NB4 (cell line): ENCODE measurements around the gene STARD3.

ENCODE experiments used
- DNase-seq: peaks from one replicate; pipeline ENCODE4 v3.0.0; 2010; ENCODE audit warnings: low read depth
- H3K4me3 ChIP-seq: one replicate; pipeline ENCODE4 v1.5.1; 2011; ENCODE audit warnings: mild to moderate bottlenecking, low read depth, low read length, moderate library complexity
- CTCF ChIP-seq: IDR thresholded peaks from one replicate; pipeline ENCODE4 v1.5.1; 2012; ENCODE audit warnings: low read depth, low read length
- MAX ChIP-seq: IDR thresholded peaks from 2 replicates; pipeline ENCODE4 v1.6.1; 2011; ENCODE audit warnings: low read depth, low read length
- MYC ChIP-seq: IDR thresholded peaks from 2 replicates; pipeline ENCODE4 v1.6.1; 2011; ENCODE audit warnings: low read depth, low read length
- POLR2A ChIP-seq: IDR thresholded peaks from 2 replicates; pipeline ENCODE4 v1.6.1; 2011; ENCODE audit warnings: mild to moderate bottlenecking; ENCODE audit not compliant: insufficient read length; ENCODE audit errors: extremely low read depth

The STARD3 gene

GRCh38 chr17:39701012-39701783, 64.3 kb downstream of the STARD3 start:
- no peak overlapping the region for H3K4me3 ChIP-seq
- no peak for DNase-seq

GRCh38 chr17:39701784-39702422, 65.0 kb downstream of the STARD3 start:
- TF ChIP-seq MAX (no peak), POLR2A (no peak), CTCF (no peak), MYC (no peak)
- DNase-seq = no peak
- no peak overlapping the region for H3K4me3 ChIP-seq

More at GRCh38 chr17:39701012-39701783, 64.3 kb downstream of the STARD3 start:
- TF ChIP-seq POLR2A (no peak), MYC (no peak), CTCF (no peak), MAX (no peak)

- H3K4me3 ChIP-seq = no peak overlapping the region
- no peak for DNase-seq
- TF ChIP-seq POLR2A = no peak
- TF ChIP-seq MYC = no peak
- TF ChIP-seq MAX = no peak
- TF ChIP-seq CTCF = no peak
Measured at GRCh38 chr17:39702901-39703893, 66.3 kb downstream of the STARD3 start.

- TF ChIP-seq CTCF (no peak), MAX (no peak), POLR2A (no peak), MYC (no peak)
- no peak for DNase-seq
- no peak overlapping the region for H3K4me3 ChIP-seq
Measured at GRCh38 chr17:39703913-39704312, 67.0 kb downstream of the STARD3 start.

- no peak overlapping the region for H3K4me3 ChIP-seq
- DNase-seq = no peak
- no peak for TF ChIP-seq CTCF
- no peak for TF ChIP-seq MAX
- no peak for TF ChIP-seq POLR2A
- TF ChIP-seq MYC = no peak
Measured at GRCh38 chr17:39704821-39705551, 68.0 kb downstream of the STARD3 start.
